Mucosa of descending colon (tissue), 3 donors: ENCODE measurements around the gene GCNA. TPM values are rescaled to one million over a fixed set of nuclear protein-coding genes. Genes with fewer than 3 reads are reported as not detected.
A peak's percentile ranks its signal among the peaks of the same experiment; 100 is the strongest.

Experiments
- ATAC-seq: fragments of 200-7000 bp; cut with Tn5 transposase; one replicate; pipeline ENCODE4 v1.9.1; 2020; ENCODE audit warnings: mild to moderate bottlenecking, moderate library complexity
- DNase-seq, 3 donors: peaks; one replicate each; pipeline ENCODE4 v3.0.0-alpha.2; 2020
- H3K36me3 ChIP-seq: fragments of 200-600 bp; one replicate; pipeline ENCODE4 v1.8.0; 2021; ENCODE audit warnings: low read depth, mild to moderate bottlenecking
- H3K4me1 ChIP-seq: fragments of 200-600 bp; one replicate; pipeline ENCODE4 v1.8.0; 2021; ENCODE audit warnings: low read depth, mild to moderate bottlenecking
- H3K4me3 ChIP-seq: fragments of 200-600 bp; one replicate; pipeline ENCODE4 v1.8.0; 2021; ENCODE audit warnings: mild to moderate bottlenecking
- H3K9me3 ChIP-seq: fragments of 200-600 bp; one replicate; pipeline ENCODE4 v1.8.0; 2021; ENCODE audit warnings: mild to moderate bottlenecking
- intact Hi-C, 2 donors: fragments of 100-400 bp; cut with DNase I in 1 of 2; cut with micrococcal nuclease in 1 of 2; formaldehyde crosslinking; loops; one replicate each; pipeline versions ENCODE4 v1.11.0 to v1.11.1; 2022; cut with DNase I, micrococcal nuclease
- total RNA-seq, 3 donors: library from RNA; stranded (reverse); fragmentation: NEBNext Ultra II Directional in 2 of 3; extraction: Animal tissue kit (Norgen Biotek cat#: 25700) in 2 of 3; gene quantifications; one replicate each; pipeline versions ENCODE4 v1.2.1 to v1.2.4, GENCODE V29; 2021 to 2023
- TF ChIP-seq, protein P1 (sequence below): fragments of 200-600 bp; IDR thresholded peaks from one replicate; pipeline ENCODE4 v1.8.0; 2022; ENCODE audit warnings: antibody characterized with exemption, mild to moderate bottlenecking
- donor health status: DM: no; HTN: no; CAD: no; lungs with moderate emphysema.
- donor health status: DM: no; HTN: no; CAD: no.
- donor health status: DM: no; HTN: yes; CAD: no.

Gene GCNA
- total RNA-seq, 3 donors from 2014 or later: 1.2 to 2.0 (median 1.5) TPM

DNA sequence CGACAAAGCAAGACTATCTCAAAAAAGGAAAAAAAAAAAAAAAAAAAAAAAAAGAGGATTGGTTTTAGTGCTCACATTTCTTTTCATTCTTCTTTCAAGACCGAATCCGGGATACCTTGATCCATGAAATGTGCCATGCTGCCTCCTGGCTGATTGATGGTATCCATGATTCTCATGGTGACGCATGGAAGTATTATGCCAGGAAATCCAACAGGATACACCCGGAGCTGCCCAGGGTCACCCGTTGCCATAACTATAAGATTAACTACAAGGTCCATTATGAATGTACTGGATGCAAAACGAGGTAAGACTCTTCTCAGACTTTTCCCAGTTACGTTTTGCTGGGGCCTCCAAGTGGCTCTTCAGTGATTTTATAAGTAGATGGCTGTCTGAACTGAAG lies 34.0 kb downstream of the GCNA start:
- Histone ChIP-seq H3K4me3 (no peak overlapping the region), H3K4me1 (no peaks in the 10 kb centered on the region), H3K36me3 (no peaks in the 10 kb centered on the region), H3K9me3 (no peaks in the 10 kb centered on the region)
- ATAC-seq (no peak), DNase-seq (no peak)
- TF ChIP-seq, protein P1, sequence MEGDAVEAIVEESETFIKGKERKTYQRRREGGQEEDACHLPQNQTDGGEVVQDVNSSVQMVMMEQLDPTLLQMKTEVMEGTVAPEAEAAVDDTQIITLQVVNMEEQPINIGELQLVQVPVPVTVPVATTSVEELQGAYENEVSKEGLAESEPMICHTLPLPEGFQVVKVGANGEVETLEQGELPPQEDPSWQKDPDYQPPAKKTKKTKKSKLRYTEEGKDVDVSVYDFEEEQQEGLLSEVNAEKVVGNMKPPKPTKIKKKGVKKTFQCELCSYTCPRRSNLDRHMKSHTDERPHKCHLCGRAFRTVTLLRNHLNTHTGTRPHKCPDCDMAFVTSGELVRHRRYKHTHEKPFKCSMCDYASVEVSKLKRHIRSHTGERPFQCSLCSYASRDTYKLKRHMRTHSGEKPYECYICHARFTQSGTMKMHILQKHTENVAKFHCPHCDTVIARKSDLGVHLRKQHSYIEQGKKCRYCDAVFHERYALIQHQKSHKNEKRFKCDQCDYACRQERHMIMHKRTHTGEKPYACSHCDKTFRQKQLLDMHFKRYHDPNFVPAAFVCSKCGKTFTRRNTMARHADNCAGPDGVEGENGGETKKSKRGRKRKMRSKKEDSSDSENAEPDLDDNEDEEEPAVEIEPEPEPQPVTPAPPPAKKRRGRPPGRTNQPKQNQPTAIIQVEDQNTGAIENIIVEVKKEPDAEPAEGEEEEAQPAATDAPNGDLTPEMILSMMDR: no peak
- intact Hi-C loops: no loop called here

- Histone ChIP-seq H3K36me3 (no peaks in the 10 kb centered on the region), H3K4me3 (no peak overlapping the region), H3K9me3 (no peaks in the 10 kb centered on the region), H3K4me1 (no peaks in the 10 kb centered on the region)
- TF ChIP-seq, protein P1: no peak
- intact Hi-C loops: no loop called here
- ATAC-seq: no peak
- no peak for DNase-seq
Observed at GRCh38 chrX:71615056-71615455, 36.8 kb downstream of the GCNA start.

DNA sequence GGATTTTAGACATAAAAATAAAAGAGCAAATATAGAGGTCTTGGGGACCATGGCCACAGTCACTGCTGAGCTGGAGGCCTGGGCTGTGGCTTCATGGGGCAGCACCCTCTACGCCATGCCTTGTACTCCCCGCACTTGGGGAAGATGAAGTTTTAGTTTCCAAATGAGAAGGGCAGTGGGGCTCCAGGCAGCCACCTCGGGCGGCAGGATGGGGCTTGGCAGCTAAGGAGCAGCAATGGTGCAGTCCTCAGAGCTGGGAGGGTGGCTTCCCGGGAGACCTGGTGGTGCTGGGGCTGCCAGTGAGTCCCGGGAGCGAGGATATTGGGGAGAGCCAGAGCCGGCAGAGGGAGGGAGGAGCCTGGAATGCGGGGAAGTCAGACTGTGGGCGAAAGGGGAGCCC lies 37.7 kb downstream of the GCNA start:
- TF ChIP-seq, protein P1: no peak
- Histone ChIP-seq H3K36me3 (no peaks in the 10 kb centered on the region), H3K4me1 (no peaks in the 10 kb centered on the region), H3K9me3 (no peaks in the 10 kb centered on the region), H3K4me3 (no peak overlapping the region)
- ATAC-seq (no peak), DNase-seq (no peak)
- intact Hi-C loops: no loop called here

- Histone ChIP-seq H3K9me3 (no peaks in the 10 kb centered on the region), H3K36me3 (no peaks in the 10 kb centered on the region), H3K4me3 (no peak overlapping the region), H3K4me1 (no peaks in the 10 kb centered on the region)
- DNase-seq (peak; percentile 77 to 86 (median 83)), ATAC-seq (peak; percentile 84)
- TF ChIP-seq, protein P1: no peak
- intact Hi-C loops: no loop called here
Observed at GRCh38 chrX:71616672-71617529, 38.7 kb downstream of the GCNA start.

DNA sequence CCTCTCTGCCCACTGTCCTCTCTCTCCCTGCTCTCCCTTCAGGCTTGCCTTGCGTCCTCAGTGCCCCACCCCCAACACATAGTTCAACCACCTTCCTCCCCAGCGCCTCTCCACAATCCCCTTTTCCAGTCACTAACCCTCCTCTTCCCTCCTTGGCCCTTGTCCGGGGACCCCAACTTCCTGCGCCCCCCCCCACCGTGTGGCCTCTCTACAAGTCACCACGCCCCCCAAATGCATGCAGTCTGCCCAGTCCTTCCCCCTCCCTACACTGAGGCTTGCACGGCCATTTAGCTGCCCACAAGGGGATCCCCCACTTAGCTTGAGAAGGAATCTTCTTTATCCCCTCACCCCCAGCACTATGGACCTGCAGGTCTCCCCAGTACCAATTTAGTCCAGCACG lies 39.5 kb downstream of the GCNA start:
- no peak overlapping the region for H3K4me3 ChIP-seq
- ATAC-seq: peak; percentile 18
- DNase-seq: peak in 1 of 3 donors; percentile 50

More for the DNA sequence above, 39.5 kb downstream of the GCNA start:
- TF ChIP-seq, protein P1: no peak
- H3K36me3 ChIP-seq: no peaks in the 10 kb centered on the region
- H3K4me1 ChIP-seq: peaks cover 6% of the 10 kb centered on the region
- intact Hi-C loops: no loop called here
- no peaks in the 10 kb centered on the region for H3K9me3 ChIP-seq
